K562 treated with DMSO at 1 percent for 12 hours (cell line): ENCODE results near the gene PPP2R5D. TPM values are rescaled to one million over a fixed set of nuclear protein-coding genes. Genes with fewer than 3 reads are reported as not detected.

ENCODE experiments used
- total RNA-seq: library from RNA; unstranded; fragments of 300-600 nt; gene quantifications from 2 replicates; pipeline ENCODE4 v1.2.3, GENCODE V29; 2022; ENCODE audit not compliant: insufficient read depth

PPP2R5D gene
- total RNA-seq: 28.8 and 63.1 TPM in 2 replicates

GRCh38 chr6:42984001-42984923 is at the start of gene PPP2R5D:
Gene PPP2R5D, plus strand, starts transcription at chr6:42984570. Its CDS starts 108 bp downstream, at chr6:42984678.

DNA sequence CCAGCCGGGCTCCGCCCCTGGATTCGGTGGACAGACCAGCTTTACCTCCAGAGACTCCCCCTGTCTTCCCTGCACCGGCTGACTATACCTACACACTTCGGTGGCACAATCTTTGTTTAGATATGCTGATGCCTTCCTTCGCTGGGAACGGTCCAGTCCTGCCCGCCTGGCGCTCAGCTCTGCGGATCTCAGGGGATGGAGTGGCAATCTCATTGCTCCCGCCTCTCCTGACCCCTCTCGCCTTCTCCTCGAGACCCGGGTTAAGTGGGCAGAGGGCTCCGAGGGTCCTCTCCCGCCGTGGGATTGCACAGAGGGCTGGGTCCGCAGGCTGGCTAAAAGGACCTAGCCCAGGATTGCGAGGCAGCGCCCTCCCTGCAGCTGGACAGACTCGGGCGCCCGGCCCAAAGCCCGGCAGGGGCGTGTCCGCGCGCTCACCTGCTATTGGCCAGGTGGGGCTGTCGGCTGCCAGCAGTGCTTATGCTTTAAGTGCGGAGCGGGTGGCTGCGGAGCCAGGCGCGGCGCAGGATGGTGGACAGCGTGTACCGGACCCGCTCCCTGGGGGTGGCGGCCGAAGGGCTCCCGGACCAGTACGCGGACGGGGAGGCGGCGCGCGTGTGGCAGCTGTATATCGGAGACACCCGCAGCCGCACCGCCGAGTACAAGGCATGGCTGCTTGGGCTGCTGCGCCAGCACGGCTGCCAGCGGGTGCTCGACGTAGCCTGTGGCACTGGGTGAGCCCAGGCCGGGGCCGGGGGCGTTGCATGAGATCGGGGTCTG is 23.9 kb upstream of the PPP2R5D start, which contains the start of gene GNMT:
Gene GNMT, plus strand, starts transcription at position 512 of the 777 bp plus-strand sequence. Its CDS starts 14 bp downstream, at position 526.

DNA sequence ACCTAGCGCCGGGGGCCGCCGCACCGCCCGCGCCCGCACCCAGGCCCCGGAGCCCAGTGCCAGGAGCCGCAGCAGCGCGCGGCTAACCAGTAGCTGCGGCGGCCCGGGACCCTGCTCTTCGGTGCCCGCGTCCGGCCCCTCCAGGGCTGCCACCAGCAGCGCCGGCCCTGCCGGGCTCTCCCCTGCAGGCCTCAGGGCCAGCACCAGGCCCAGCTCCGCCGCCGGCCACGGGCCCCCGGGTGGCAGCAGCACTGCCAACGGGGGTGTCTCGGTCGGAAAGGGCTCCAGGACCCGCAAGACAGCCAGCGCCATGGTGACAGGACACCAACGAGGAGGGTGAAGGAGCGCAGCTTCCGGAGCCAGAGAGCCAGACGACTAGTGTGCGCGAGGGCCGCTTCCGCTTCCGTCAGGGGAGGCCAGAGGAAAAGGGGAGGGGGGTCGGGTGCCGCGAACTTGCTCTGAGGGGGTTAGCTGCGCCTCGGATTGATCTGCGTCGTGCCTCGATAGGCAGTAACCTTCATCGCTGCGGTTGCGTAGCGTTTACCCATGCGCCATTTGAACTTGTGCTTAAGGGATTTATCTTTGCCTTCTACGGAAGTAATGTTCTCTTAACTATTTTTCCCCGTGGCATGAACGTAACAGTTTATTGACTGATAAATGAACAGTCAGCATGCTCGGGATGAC is 5.4 kb upstream of the PPP2R5D start, which contains the start of gene PEX6:
Gene PEX6, minus strand, starts transcription at position 343 of the 684 bp plus-strand sequence. Its CDS starts 31 bp downstream, at position 312.

GRCh38 chr6:43013843-43014433 is 29.6 kb downstream of the PPP2R5D start, which contains the start of the genes KLHDC3 and MEA1:
Gene KLHDC3, plus strand, starts transcription at chr6:43014249. Its CDS starts 2,944 bp downstream, at chr6:43017193.
Gene MEA1, minus strand, starts transcription at chr6:43013946. Its CDS starts 133 bp downstream, at chr6:43013813.

GRCh38 chr6:43021270-43022047 is 37.1 kb downstream of the PPP2R5D start, which contains the start of gene RRP36:
Gene RRP36, plus strand, starts transcription at chr6:43021623. Its CDS starts 32 bp downstream, at chr6:43021655.

GRCh38 chr6:43053545-43054205 is 69.3 kb downstream of the PPP2R5D start, which contains the start of gene CUL7:
Gene CUL7, minus strand, starts transcription at chr6:43053851. Its CDS starts 1,063 bp downstream, at chr6:43052788.

GRCh38 chr6:43059168-43060033 is 75.0 kb downstream of the PPP2R5D start, which contains the start of the genes KLC4 and MRPL2:
Gene KLC4, plus strand, starts transcription at chr6:43059631. Its CDS starts 1,705 bp downstream, at chr6:43061336.
Gene MRPL2, minus strand, starts transcription at chr6:43059434. Its CDS starts 53 bp downstream, at chr6:43059381.

Other genes starting within 250 kb of the PPP2R5D start
- gene TBCC, start 238.5 kb upstream of the PPP2R5D start, total RNA-seq: 42.9 and 62.7 TPM in 2 replicates
- gene BICRAL, start 202.5 kb upstream of the PPP2R5D start, total RNA-seq: 2.1 and 8.3 TPM in 2 replicates
- gene RPL7L1, start 105.0 kb upstream of the PPP2R5D start, total RNA-seq: 63.5 and 115 TPM in 2 replicates
- not detected in 2 replicates for gene PTCRA, start 68.5 kb upstream of the PPP2R5D start, total RNA-seq
- 26.2 and 29.2 TPM in 2 replicates for gene CNPY3, start 55.1 kb upstream of the PPP2R5D start, total RNA-seq
- not detected in 2 replicates for gene GNMT, start 23.8 kb upstream of the PPP2R5D start, total RNA-seq
- 40.6 and 51.9 TPM in 2 replicates for gene PEX6, start 5.4 kb upstream of the PPP2R5D start, total RNA-seq
- gene MEA1, start 29.4 kb downstream of the PPP2R5D start, total RNA-seq: 103 and 123 TPM in 2 replicates
- gene KLHDC3, start 29.7 kb downstream of the PPP2R5D start, total RNA-seq: 176 and 182 TPM in 2 replicates
- gene RRP36, start 37.1 kb downstream of the PPP2R5D start, total RNA-seq: 89.7 and 118 TPM in 2 replicates
- 19.4 and 31.7 TPM in 2 replicates for gene CUL7, start 69.3 kb downstream of the PPP2R5D start, total RNA-seq
- 113 and 127 TPM in 2 replicates for gene MRPL2, start 74.9 kb downstream of the PPP2R5D start, total RNA-seq
- 22.5 and 34.5 TPM in 2 replicates for gene KLC4, start 75.1 kb downstream of the PPP2R5D start, total RNA-seq
- gene PTK7, start 91.7 kb downstream of the PPP2R5D start, total RNA-seq: 9.1 and 16.9 TPM in 2 replicates
- 23.4 and 33.8 TPM in 2 replicates for gene SRF, start 186.7 kb downstream of the PPP2R5D start, total RNA-seq
- gene CUL9, start 197.6 kb downstream of the PPP2R5D start, total RNA-seq: 17.5 and 22.0 TPM in 2 replicates
- 185 and 274 TPM in 2 replicates for gene DNPH1, start 244.9 kb downstream of the PPP2R5D start, total RNA-seq